Spleen (tissue), 7 donors: Measurements from ENCODE around the gene DTX1.

ENCODE experiments used
- CTCF ChIP-seq, 11 experiments: fragments of 200-600 bp in 7 of 11; fragments of 450-650 bp in 4 of 11; sonication (generic) in 4 of 11; IDR thresholded peaks in 8 of 11; conservative IDR thresholded peaks in 3 of 11; 1 replicate in 7 of 11; 2 replicates in 4 of 11; pipeline versions ENCODE4 v1.4.0 to v1.8.0; 2016 to 2021; ENCODE audit warnings: antibody characterized with exemption in 11 of 11, inconsistent platforms in 4 of 11, mild to moderate bottlenecking in 1 of 11
- POLR2AphosphoS5 ChIP-seq, 3 donors: sonication (generic); formaldehyde crosslinking; IDR thresholded peaks; one replicate each; pipeline ENCODE4 v1.5.1; 2017; ENCODE audit warnings: antibody characterized with exemption in 3 of 3
- donor health status: DM: no; HTN: no; CAD: no; lungs with moderate emphysema.
- donor health status: DM: no; HTN: no; CAD: no.
- donor health status: DM: no; HTN: no; CAD: no.

GRCh38 chr12:113129664-113130456 lies 73.3 kb downstream of the DTX1 start:
- TF ChIP-seq CTCF (IDR thresholded peaks at IDR 0.05 in 8 of 11, conservative IDR thresholded peaks at IDR 0.05 in 3 of 11) (no peak), POLR2AphosphoS5 (IDR thresholded peaks at IDR 0.05) (no peak)
